Central memory CD8-positive, alpha-beta T cell (primary cell): ENCODE results near the gene TTC28.

ENCODE experiments used
- ATAC-seq: fragments of 150-1000 bp; cut with Tn5 transposase; replicated peaks from 2 replicates; pipeline ENCODE4 v1.10.0; 2022; ENCODE audit warnings: mild to moderate bottlenecking, moderate FRiP score, moderate number of reproducible peaks; ENCODE audit not compliant: poor library complexity, severe bottlenecking; ENCODE audit errors: extremely low read depth
- DNase-seq, 2 donors: peaks; one replicate each; pipeline ENCODE4 v3.0.0; 2021; ENCODE audit warnings: low spot score in 2 of 2
- H3K27ac Mint-ChIP-seq: one replicate; pipeline ENCODE4 v1.8.0; 2022; ENCODE audit warnings: low read depth, mild to moderate bottlenecking, moderate library complexity, mixed read lengths
- H3K27me3 Mint-ChIP-seq: one replicate; pipeline ENCODE4 v1.8.0; 2022; ENCODE audit warnings: mixed read lengths
- H3K36me3 Mint-ChIP-seq: one replicate; pipeline ENCODE4 v1.8.0; 2022; ENCODE audit warnings: mild to moderate bottlenecking, moderate library complexity, mixed read lengths; ENCODE audit not compliant: insufficient read depth
- H3K4me1 Mint-ChIP-seq: one replicate; pipeline ENCODE4 v1.8.0; 2022; ENCODE audit warnings: mixed read lengths
- H3K4me3 Mint-ChIP-seq: one replicate; pipeline ENCODE4 v1.8.0; 2022; ENCODE audit warnings: mild to moderate bottlenecking, moderate library complexity, mixed read lengths
- H3K9me3 Mint-ChIP-seq: one replicate; pipeline ENCODE4 v1.8.0; 2022; ENCODE audit warnings: mixed read lengths

TTC28 gene

DNA sequence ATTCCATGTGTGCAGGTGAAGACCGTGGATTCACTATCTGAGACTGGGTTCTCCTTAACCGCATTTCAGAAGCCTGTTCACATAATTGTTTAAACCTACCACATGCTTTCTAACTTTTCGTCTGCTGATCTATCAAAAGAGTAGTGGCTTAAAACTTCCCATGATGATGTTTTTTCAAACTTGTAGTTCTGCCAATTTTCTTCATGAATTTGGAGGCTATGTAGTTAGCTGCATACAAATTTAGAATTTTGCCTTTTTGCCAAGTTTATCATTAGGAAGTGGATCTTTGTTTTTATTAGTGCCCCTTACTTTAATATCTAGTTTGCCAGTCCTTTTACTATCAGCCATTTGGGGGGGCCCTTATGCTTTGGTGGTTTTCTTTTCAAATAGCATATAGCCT is 703.1 kb downstream of the TTC28 start:
- no peak for DNase-seq
- Mint-ChIP-seq H3K27me3 (no peaks in the 10 kb centered on the region), H3K4me1 (no peaks in the 10 kb centered on the region), H3K27ac (no peak overlapping the region), H3K4me3 (no peak overlapping the region), H3K9me3 (no peaks in the 10 kb centered on the region), H3K36me3 (peaks cover 3% of the 10 kb centered on the region)
- ATAC-seq: no peak

DNA sequence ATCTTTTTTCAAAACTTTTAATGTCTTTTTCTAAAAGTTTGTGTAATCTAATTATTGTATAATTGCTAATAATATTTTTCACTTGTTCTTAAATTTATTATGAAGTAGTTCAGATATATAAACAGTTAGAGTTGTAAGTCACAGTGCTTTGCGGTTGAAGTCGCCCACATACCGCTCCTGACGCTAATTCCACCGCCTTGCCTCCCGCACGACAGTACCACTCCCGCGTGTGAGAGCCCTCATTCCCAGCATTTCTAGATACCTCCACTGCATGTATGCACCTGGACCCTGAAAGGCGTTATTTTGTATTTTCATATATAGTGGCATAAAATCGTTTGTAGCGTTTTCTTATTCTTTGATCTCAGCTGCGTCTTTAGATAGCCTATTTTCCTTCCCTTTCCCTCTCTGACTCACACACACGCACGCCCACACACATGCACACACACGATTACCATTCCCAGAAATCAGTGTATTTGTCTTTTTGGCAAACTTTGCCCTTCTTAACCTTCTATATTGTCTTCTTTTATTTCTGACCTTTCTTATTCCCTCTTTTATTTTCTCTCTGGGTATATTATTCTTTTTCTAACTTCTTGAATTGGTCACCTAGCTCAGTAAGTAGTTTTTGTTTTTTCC is 704.1 kb downstream of the TTC28 start:
- Mint-ChIP-seq H3K27ac (no peak overlapping the region), H3K9me3 (no peaks in the 10 kb centered on the region), H3K4me1 (no peaks in the 10 kb centered on the region), H3K4me3 (no peak overlapping the region), H3K27me3 (no peaks in the 10 kb centered on the region), H3K36me3 (peaks cover 3% of the 10 kb centered on the region)
- no peak for ATAC-seq
- DNase-seq: no peak

DNA sequence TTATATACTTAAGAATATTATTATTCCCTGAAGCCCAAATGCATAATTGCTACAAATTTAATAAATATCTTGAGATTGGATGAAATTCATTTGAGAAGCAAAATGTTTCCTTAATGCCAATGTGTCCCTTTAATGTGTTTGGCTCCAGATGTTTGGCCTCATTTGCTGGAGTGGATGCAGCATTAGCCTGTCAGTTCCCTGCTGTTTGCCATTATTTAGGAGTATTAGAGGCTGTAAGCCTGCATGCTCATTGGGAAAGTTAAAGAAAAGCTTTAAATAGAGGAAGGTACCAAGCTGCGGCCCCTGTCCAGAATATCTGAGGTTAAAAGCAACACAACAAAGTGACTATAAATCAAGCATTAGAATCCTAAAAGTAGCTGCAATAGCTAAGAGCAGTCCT is 705.8 kb downstream of the TTC28 start:
- Mint-ChIP-seq H3K4me3 (no peak overlapping the region), H3K4me1 (no peaks in the 10 kb centered on the region), H3K36me3 (peaks cover 3% of the 10 kb centered on the region), H3K9me3 (no peaks in the 10 kb centered on the region), H3K27ac (no peak overlapping the region), H3K27me3 (no peaks in the 10 kb centered on the region)
- DNase-seq (no peak), ATAC-seq (no peak)

DNA sequence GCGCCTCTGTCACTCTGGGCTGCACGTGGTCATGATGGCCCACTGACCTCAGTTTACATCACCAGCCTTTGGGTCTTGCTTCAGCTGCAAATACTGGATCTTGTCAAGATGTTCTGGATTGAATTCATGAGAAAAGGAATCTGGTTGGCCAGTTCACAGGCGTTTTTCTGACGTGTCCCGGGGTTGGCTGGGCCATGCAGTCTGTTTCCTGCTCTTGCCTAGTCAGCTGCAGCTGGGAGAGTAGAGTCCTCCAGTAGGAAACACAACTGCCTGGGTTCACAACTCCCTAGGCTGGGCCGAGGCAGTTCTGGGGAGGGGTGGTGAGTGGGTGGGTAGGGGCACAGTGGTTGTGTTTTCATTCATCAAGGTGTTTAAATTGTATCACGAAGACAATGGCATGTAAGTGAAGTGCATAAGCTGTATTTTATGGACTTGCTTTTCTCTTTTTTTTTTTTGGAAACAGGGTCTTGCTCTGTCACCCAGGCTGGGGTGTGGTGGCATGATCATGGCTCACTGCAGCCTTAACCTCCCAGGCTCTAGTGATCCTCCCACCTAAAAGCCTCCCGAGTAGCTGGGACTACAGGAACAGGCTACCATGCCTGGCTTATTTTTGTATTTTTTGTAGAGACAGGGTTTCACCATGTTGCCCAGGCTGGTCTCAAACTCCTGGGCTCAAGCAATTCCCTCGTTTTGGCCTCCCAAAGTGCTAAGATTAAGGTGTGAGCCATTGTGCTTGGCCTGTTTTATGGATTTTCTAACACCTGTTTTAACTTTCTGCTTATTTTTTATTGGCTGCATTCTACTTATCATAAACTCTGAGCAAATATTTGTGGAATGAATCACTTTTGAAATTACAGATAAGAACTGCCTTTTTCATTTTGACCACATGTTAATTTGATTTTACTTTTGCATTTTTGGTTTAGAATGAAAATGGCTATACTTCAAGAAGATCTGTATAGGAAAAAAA is 706.6 kb downstream of the TTC28 start:
- ATAC-seq (no peak), DNase-seq (no peak)
- Mint-ChIP-seq H3K9me3 (no peaks in the 10 kb centered on the region), H3K27ac (no peak overlapping the region), H3K36me3 (peaks cover 3% of the 10 kb centered on the region), H3K27me3 (no peaks in the 10 kb centered on the region), H3K4me3 (no peak overlapping the region), H3K4me1 (no peaks in the 10 kb centered on the region)

DNA sequence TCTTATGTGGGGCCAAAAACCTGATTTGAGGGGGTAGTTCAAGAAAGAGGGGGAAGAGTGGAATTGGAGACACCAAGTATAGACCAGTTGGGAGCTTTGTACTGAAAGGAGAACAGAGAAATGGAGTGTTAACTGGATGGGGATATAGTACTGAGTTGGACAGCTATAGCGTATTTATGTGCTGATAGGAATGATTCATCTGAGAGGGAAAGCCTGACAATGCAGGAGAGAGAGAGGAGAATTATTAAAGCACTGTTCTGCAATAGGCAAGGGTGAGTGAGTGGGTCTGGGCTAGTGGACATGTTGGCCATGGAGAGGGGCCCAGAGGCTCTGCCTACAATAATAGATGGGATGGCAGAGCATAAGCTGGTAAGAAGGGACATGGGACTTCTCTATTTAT is 707.7 kb downstream of the TTC28 start:
- Mint-ChIP-seq H3K27ac (no peak overlapping the region), H3K36me3 (peaks cover 3% of the 10 kb centered on the region), H3K4me1 (no peaks in the 10 kb centered on the region), H3K9me3 (no peaks in the 10 kb centered on the region), H3K27me3 (no peaks in the 10 kb centered on the region), H3K4me3 (no peak overlapping the region)
- DNase-seq: no peak
- ATAC-seq: no peak

DNA sequence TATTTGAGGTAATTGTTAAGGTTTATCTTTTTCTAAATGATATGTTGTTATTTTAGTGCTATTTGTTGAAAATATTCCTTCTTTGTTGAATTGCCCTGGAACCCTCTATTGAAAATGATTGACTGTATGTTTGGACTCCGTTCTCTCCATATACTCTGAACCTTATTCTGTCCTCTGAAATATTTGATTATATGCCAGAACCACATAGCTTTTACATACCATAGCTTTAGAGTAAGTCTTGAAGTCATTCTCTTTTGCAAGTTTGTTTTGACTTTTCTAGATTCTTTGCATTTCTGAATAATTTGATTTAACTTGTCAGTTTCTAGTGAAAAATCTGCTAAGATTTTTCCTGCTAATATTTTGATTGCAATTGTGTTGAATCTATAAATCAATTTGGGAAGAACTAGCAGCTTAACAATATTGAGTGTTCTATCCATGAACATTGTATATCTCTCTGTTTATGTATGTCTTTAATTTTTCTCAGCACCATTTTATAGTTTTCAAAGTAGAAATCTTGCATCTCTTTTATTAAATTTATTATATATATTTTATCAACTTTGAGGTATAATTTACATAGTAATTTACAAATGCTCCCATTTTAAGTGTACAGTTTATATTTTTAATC is 708.9 kb downstream of the TTC28 start:
- no peaks in the 10 kb centered on the region for H3K36me3 Mint-ChIP-seq

DNA sequence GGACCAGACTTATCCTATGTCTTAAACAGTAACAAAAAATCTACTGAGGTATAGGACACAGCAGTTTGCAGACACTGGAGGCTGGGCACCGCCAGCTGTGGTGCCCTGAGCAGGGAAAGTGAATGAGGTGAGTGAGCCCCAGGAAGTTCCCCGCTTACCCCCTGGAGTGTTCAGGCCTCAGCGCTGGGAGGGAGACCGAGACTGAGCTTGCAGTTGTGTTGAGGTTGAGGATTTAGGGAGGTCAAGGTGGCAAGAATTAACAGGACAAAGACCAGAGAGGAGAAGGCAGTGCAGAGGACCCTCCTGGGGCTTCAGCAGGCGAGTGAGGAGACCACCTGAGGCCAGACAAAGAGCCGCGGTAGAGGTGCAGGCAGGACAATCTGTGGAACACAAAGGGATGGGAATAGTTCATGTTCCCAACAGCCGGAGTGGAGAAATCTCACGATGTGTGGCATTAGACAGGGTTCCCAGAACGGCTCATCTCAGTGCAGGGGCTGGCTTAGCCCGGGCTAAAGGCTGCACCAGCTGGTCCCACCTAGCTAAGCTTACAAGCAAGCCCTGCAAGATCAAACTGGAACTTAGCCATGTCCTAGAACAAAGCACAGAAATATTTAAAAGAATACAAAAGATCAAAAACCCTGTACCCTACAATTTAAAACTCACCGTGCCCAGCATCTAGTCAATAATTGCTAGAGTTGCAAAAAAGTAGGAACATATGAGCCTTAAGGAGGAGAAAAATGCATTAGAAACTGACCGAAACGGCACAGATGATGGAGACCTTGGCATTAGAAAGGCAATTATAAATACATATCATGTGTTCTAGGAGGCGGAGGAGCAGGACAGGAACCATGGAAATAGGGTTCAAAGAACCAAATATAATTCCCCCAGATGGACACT is 713.2 kb downstream of the TTC28 start:
- H3K36me3 Mint-ChIP-seq: no peaks in the 10 kb centered on the region
- H3K27ac Mint-ChIP-seq: no peak overlapping the region
- ATAC-seq: no peak
- no peak for DNase-seq
- no peaks in the 10 kb centered on the region for H3K9me3 Mint-ChIP-seq
- no peak overlapping the region for H3K4me3 Mint-ChIP-seq
- no peaks in the 10 kb centered on the region for H3K27me3 Mint-ChIP-seq
- no peaks in the 10 kb centered on the region for H3K4me1 Mint-ChIP-seq

More for the DNA sequence above, 708.9 kb downstream of the TTC28 start:
- ATAC-seq: no peak
- no peak for DNase-seq
- Mint-ChIP-seq H3K27me3 (no peaks in the 10 kb centered on the region), H3K27ac (no peak overlapping the region), H3K4me3 (no peak overlapping the region), H3K4me1 (no peaks in the 10 kb centered on the region), H3K9me3 (no peaks in the 10 kb centered on the region)

DNA sequence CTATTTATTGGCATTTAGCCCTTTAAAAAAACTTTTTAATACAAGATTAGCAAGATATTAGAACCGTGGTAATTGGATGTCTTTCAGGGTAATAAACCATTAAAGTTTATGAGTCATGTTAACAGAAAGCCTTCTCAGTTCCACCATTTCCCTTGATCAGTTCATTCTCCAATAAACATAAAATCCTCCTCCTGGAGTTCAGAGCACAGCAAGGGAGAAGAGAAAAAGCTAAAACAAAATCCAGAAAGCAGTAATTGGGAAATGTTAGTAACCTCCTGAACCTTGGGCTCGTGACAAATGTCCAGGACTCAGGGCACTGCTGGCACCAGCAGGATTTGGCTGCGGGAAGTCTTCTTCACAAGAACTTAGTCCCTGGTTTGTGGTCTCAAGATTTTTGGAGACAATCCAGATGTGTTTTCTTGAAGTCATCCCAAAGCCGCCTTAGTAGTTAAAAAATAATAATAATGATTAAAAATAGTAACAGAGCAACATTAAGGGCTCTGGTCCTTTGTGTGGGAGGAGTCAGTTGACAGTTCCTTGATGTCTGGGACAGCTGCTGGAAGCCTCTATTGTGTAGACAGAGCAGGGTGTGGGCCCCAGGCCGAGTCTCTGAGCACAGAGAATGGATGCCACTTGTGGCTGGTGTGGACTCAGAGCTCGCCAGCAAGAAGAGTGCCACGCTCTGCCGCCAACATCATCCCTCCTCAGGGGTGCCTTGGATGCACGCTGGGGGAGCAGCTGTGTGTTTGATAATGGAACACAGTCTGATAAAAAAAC is 717.2 kb downstream of the TTC28 start:
- no peaks in the 10 kb centered on the region for H3K27me3 Mint-ChIP-seq
- no peak for DNase-seq
- no peak overlapping the region for H3K4me3 Mint-ChIP-seq
- no peak for ATAC-seq
- peaks cover 1% of the 10 kb centered on the region for H3K36me3 Mint-ChIP-seq
- H3K4me1 Mint-ChIP-seq: no peaks in the 10 kb centered on the region
- H3K9me3 Mint-ChIP-seq: no peaks in the 10 kb centered on the region
- H3K27ac Mint-ChIP-seq: no peak overlapping the region

DNA sequence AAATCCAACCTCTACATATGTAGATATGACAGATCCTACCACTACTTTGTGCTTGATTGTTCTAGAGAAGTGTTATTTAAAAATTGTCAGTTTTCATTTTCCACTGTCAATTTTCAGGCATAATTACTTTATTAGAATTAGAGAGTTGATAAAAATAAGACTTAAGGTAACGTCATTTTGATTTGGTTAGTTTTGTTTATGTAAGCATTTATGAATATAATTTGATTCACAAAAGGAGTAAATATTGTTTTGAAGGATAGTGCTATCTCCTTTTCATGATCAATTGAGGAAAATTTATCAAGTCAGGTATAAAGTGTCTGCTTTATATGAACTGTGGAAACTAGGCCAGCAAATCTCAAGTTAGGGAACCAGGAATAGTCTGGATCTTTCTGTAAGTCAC is 718.0 kb downstream of the TTC28 start:
- Mint-ChIP-seq H3K27ac (no peak overlapping the region), H3K4me3 (no peak overlapping the region)
- ATAC-seq: no peak

DNA sequence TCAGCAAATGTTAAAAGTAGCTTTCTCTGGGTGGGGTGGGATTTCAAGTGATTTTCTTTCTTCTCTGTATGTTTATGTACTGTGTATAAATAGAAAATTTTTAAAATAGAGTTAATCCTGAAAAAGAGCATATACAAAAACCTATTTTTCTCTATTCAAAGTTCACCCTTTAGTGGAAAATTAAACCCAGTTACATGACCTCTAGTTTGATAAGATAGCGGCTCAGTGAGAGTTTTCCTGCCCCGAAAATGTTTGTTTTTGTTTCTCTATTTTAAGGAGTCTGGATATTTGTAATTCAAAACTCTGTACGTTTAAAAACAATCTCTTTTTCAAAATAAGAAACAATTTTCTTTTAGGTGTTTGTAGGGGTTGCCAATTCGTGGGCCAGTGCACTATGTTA is 718.5 kb downstream of the TTC28 start:
- no peaks in the 10 kb centered on the region for H3K4me1 Mint-ChIP-seq

More for the DNA sequence above, 718.0 kb downstream of the TTC28 start:
- Mint-ChIP-seq H3K36me3 (peaks cover 1% of the 10 kb centered on the region), H3K9me3 (no peaks in the 10 kb centered on the region), H3K4me1 (no peaks in the 10 kb centered on the region), H3K27me3 (no peaks in the 10 kb centered on the region)
- no peak for DNase-seq

DNA sequence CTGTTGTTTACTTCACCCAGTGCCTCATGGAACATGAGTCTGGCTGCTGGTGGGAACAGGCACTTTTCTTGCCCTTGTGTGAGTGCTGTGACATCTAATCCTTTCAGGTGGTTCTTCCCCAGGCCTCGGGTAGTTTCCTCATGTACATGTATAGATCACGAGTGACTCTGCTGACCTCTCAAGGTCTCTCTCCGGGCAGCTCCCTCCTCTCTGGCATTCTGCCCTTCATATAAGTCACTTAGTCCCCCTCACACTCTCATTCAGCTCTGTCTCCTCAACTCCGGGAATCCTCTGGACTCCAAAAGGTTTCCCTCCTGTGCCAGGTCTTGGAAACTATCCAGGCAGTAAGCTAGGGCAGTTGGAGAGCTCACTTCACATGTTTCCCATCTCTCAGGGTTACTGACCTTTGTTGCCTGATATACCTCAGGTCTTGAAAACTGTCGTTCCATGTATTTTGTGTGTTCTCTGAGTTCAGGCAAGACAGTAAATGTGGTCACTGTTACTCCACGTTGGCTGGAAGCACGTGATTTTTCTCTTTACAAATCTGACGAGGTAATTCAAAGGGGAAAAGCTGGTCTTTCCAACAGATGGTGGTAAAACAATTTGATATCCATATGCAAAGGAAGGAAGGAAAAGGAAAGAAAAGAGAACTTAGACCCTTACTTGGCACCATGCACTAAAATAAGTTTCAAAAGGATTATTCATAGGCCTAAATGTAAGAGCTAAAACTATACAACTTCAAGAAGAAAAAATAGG is 720.1 kb downstream of the TTC28 start:
- Mint-ChIP-seq H3K4me1 (no peaks in the 10 kb centered on the region), H3K27ac (no peak overlapping the region), H3K36me3 (peaks cover 1% of the 10 kb centered on the region), H3K9me3 (no peaks in the 10 kb centered on the region), H3K4me3 (no peak overlapping the region), H3K27me3 (no peaks in the 10 kb centered on the region)
- ATAC-seq: no peak
- DNase-seq: no peak

More for the DNA sequence above, 718.5 kb downstream of the TTC28 start:
- H3K4me3 Mint-ChIP-seq: no peak overlapping the region
- H3K9me3 Mint-ChIP-seq: no peaks in the 10 kb centered on the region
- no peaks in the 10 kb centered on the region for H3K27me3 Mint-ChIP-seq
- no peak for ATAC-seq
- peaks cover 1% of the 10 kb centered on the region for H3K36me3 Mint-ChIP-seq
- DNase-seq: no peak
- no peak overlapping the region for H3K27ac Mint-ChIP-seq
